Natural killer cell (primary cell): Measurements from ENCODE around the gene RTP4. TPM values are rescaled to one million over a fixed set of nuclear protein-coding genes. Genes with fewer than 3 reads are reported as not detected.

ENCODE experiments used
- ATAC-seq, 3 donors: fragments of 150-1000 bp in 2 of 3; fragments of 200-7000 bp in 1 of 3; cut with Tn5 transposase; 1 replicate in 1 of 3; 2 replicates in 2 of 3; pipeline ENCODE4 v1.10.0; 2021; ENCODE audit warnings: mild to moderate bottlenecking in 2 of 3, moderate library complexity in 2 of 3
- DNase-seq, 2 donors: peaks; one replicate each; pipeline versions ENCODE4 v3.0.0 to v3.0.0-alpha.2; 2013 to 2021; ENCODE audit warnings: mixed read lengths in 1 of 2
- H3K27ac ChIP-seq: one replicate; pipeline ENCODE4 v1.5.1; 2013; ENCODE audit warnings: mild to moderate bottlenecking, low read length
- H3K27me3 ChIP-seq: one replicate; pipeline ENCODE4 v1.6.1; 2013; ENCODE audit warnings: low read length; ENCODE audit not compliant: control insufficient read depth, insufficient read depth
- H3K36me3 ChIP-seq: one replicate; pipeline ENCODE4 v1.6.1; 2013; ENCODE audit warnings: low read length; ENCODE audit not compliant: control insufficient read depth, insufficient read depth
- H3K4me1 ChIP-seq: one replicate; pipeline ENCODE4 v1.6.1; 2013; ENCODE audit warnings: low read length; ENCODE audit not compliant: control insufficient read depth, insufficient read depth
- H3K4me3 ChIP-seq: one replicate; pipeline ENCODE4 v1.5.1; 2013; ENCODE audit warnings: low read length
- H3K9me3 ChIP-seq: one replicate; pipeline ENCODE4 v1.6.1; 2013; ENCODE audit warnings: low read length; ENCODE audit not compliant: control insufficient read depth, insufficient read depth
- H3K27ac Mint-ChIP-seq, 2 donors: one replicate each; pipeline ENCODE4 v1.8.0; 2022; ENCODE audit warnings: mild to moderate bottlenecking in 2 of 2, mixed read lengths in 2 of 2, moderate library complexity in 1 of 2
- H3K27me3 Mint-ChIP-seq, 2 donors: one replicate each; pipeline ENCODE4 v1.8.0; 2022; ENCODE audit warnings: low read depth in 2 of 2, mixed read lengths in 2 of 2
- H3K36me3 Mint-ChIP-seq: one replicate; pipeline ENCODE4 v1.8.0; 2022; ENCODE audit warnings: mixed read lengths
- H3K4me1 Mint-ChIP-seq, 2 donors: one replicate each; pipeline ENCODE4 v1.8.0; 2022; ENCODE audit warnings: mixed read lengths in 2 of 2
- H3K4me3 Mint-ChIP-seq: one replicate; pipeline ENCODE4 v1.8.0; 2022; ENCODE audit warnings: mild to moderate bottlenecking, moderate library complexity, mixed read lengths
- H3K9me3 Mint-ChIP-seq, 2 donors: one replicate each; pipeline ENCODE4 v1.8.0; 2022; ENCODE audit warnings: mixed read lengths in 2 of 2
- WGBS: methylation state at CpG from one replicate; pipeline ENCODE4 v1.1.7; 2013; ENCODE audit warnings: missing lambda C conversion rate; ENCODE audit not compliant: insufficient coverage; 5-methylcytosine and 5-hydroxymethylcytosine counted together
- intact Hi-C: fragments of 100-400 bp; cut with micrococcal nuclease; formaldehyde crosslinking; loops from one replicate; pipeline ENCODE4 v1.14.2; 2022
- total RNA-seq, 4 donors: library from RNA; stranded (reverse); fragments of 120-200 nt in 1 of 4; gene quantifications; one replicate each; pipeline versions ENCODE4 v1.2.3 to v1.2.4, GENCODE V29; 2013 to 2022
- TF ChIP-seq, protein P1 (sequence below): fragments of 200-600 bp; IDR thresholded peaks from one replicate; pipeline ENCODE4 v1.8.0; 2022; ENCODE audit warnings: antibody characterized with exemption

Gene RTP4
- total RNA-seq, 3 donors from 2014 or later (not counting 1 experiment from before 2014, with no cell fraction given), result 4.2 to 8.0 (median 4.4) TPM

DNA sequence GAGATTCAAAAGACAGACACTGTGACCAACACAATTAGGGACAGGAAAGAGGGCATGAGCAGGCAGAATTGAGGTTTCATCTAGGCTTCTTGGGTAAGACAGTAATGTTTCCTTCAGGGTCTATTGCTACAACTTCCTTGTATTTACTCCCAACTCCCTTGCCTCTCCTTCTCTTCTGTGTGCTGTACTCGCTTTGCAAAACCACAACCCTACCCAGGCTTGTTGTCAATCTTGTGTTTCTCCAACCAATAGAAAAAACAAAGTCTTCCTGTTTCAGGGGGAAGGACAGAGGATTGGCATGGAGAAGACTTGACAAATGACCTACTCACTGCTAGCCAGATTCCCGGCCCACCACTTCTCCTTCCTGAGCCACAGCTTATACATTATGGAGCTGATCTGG is 40.3 kb upstream of the RTP4 start:
- Mint-ChIP-seq H3K36me3 (no peaks in the 10 kb centered on the region), H3K4me3 (no peak overlapping the region), H3K27ac (no peak overlapping the region), H3K9me3 (no peaks in the 10 kb centered on the region), H3K4me1 (no peaks in the 10 kb centered on the region), H3K27me3 (peaks cover 15 to 16% of the 10 kb centered on the region in 2 donors)
- intact Hi-C loops, result loop anchor here (1.0 kb wide), 1 partner anchor 10 kb away; no protein-coding TSS in a partner anchor
- H3K27me3 ChIP-seq, result peaks cover 4% of the 10 kb centered on the region
- no peaks in the 10 kb centered on the region for H3K4me1 ChIP-seq
- ATAC-seq, result no peak
- H3K36me3 ChIP-seq, result no peaks in the 10 kb centered on the region
- 0% methylated on average over 1 of the region's 2 CpGs for WGBS
- DNase-seq, result no peak
- no peaks in the 10 kb centered on the region for H3K9me3 ChIP-seq
- H3K4me3 ChIP-seq, result no peak overlapping the region
- TF ChIP-seq, protein P1, sequence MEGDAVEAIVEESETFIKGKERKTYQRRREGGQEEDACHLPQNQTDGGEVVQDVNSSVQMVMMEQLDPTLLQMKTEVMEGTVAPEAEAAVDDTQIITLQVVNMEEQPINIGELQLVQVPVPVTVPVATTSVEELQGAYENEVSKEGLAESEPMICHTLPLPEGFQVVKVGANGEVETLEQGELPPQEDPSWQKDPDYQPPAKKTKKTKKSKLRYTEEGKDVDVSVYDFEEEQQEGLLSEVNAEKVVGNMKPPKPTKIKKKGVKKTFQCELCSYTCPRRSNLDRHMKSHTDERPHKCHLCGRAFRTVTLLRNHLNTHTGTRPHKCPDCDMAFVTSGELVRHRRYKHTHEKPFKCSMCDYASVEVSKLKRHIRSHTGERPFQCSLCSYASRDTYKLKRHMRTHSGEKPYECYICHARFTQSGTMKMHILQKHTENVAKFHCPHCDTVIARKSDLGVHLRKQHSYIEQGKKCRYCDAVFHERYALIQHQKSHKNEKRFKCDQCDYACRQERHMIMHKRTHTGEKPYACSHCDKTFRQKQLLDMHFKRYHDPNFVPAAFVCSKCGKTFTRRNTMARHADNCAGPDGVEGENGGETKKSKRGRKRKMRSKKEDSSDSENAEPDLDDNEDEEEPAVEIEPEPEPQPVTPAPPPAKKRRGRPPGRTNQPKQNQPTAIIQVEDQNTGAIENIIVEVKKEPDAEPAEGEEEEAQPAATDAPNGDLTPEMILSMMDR, result no peak
- no peak overlapping the region for H3K27ac ChIP-seq

DNA sequence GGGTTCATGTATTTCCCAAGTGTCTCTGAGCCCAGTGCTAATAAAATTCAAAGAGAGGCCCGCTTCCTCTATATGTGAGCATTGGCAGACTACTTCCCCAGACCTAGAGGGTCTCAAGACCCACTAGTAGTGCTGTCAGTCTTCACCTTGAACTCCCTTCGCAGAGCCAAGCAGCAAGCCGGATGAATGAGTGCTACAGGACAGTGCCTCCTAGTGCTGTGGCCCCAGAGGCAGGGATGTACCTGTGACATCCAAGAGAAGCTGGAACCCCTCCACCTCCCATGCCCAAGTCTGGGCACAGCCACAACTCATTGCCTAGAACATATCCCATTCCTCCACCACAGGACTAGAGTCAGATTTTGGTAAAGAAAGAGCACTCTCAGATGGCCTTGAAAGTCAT is 39.5 kb upstream of the RTP4 start:
- 94% methylated on average over 3 of the region's 3 CpGs for WGBS
- H3K4me1 ChIP-seq, result no peaks in the 10 kb centered on the region
- Mint-ChIP-seq H3K9me3 (no peaks in the 10 kb centered on the region), H3K27ac (no peak overlapping the region), H3K4me3 (no peak overlapping the region), H3K27me3 (peaks cover 16% of the 10 kb centered on the region in 2 donors), H3K4me1 (no peaks in the 10 kb centered on the region), H3K36me3 (no peaks in the 10 kb centered on the region)
- H3K4me3 ChIP-seq, result no peak overlapping the region
- TF ChIP-seq, protein P1, result no peak
- no peak overlapping the region for H3K27ac ChIP-seq
- peaks cover 4% of the 10 kb centered on the region for H3K27me3 ChIP-seq
- H3K9me3 ChIP-seq, result no peaks in the 10 kb centered on the region
- DNase-seq (no peak), ATAC-seq (no peak)
- H3K36me3 ChIP-seq, result no peaks in the 10 kb centered on the region
- intact Hi-C loops, result no loop called here

DNA sequence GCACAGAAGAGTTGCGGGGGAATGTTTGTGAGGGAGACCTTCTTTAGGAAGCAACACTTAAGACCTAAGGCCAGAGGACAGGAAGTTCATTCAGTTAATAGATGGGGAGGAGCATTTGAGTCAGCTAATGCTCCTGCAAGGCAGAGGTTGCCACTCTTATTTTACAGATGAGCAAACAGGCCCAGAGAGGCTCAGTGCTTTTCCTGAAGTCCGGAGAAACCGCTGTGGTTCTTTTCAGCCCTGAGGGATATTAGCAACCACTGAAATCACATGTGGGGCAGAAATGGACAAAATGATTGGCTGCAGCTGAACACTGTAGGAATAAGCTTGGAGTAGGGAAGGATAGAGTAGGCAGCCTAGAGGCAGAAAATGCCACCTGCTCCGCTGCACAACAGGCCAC is 33.3 kb upstream of the RTP4 start:
- Mint-ChIP-seq H3K4me1 (no peaks in the 10 kb centered on the region), H3K27ac (no peak overlapping the region), H3K36me3 (no peaks in the 10 kb centered on the region), H3K9me3 (no peaks in the 10 kb centered on the region), H3K27me3 (peaks cover 15 to 24% of the 10 kb centered on the region in 2 donors), H3K4me3 (no peak overlapping the region)
- Histone ChIP-seq H3K27me3 (no peaks in the 10 kb centered on the region), H3K4me1 (no peaks in the 10 kb centered on the region), H3K4me3 (no peak overlapping the region), H3K9me3 (no peaks in the 10 kb centered on the region), H3K27ac (no peak overlapping the region), H3K36me3 (no peaks in the 10 kb centered on the region)
- TF ChIP-seq, protein P1, result no peak
- ATAC-seq, result no peak
- no peak for DNase-seq
- intact Hi-C loops, result no loop called here
- 95% methylated on average over 4 of the region's 4 CpGs for WGBS

DNA sequence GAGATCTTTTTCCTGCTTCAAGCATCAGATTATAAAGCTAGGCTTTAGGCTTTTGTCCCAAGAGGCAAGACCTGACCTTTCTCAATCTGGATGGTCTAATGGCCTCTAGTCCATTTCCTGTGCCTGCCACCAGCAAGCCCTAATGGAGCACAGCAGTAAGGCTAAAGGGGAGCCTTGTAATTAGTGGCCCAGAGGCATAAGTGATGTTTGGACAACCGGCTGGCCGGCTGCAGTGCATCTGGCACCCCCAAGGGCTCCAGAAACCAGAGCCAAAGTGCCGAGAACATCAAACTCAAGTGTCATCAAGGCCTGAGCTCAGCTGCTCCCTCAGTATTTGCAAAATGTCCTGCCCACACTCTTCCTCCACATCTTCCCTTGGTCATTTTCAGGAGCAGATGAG is 31.9 kb upstream of the RTP4 start:
- no peak for ATAC-seq
- 63% methylated on average over 3 of the region's 3 CpGs for WGBS
- intact Hi-C loops, result no loop called here
- Mint-ChIP-seq H3K27ac (no peak overlapping the region), H3K9me3 (no peaks in the 10 kb centered on the region), H3K27me3 (peaks cover 22 to 36% of the 10 kb centered on the region in 2 donors), H3K36me3 (no peaks in the 10 kb centered on the region), H3K4me3 (no peak overlapping the region), H3K4me1 (no peaks in the 10 kb centered on the region)
- Histone ChIP-seq H3K4me1 (no peaks in the 10 kb centered on the region), H3K4me3 (no peak overlapping the region), H3K36me3 (no peaks in the 10 kb centered on the region), H3K9me3 (no peaks in the 10 kb centered on the region), H3K27me3 (no peaks in the 10 kb centered on the region), H3K27ac (no peak overlapping the region)
- no peak for DNase-seq
- TF ChIP-seq, protein P1, result no peak
